HG03108 (cell line): ENCODE measurements around the gene WNT3.

ENCODE experiments used
- ATAC-seq: cut with Tn5 transposase; IDR thresholded peaks from one replicate; pipeline ENCODE4 v1.9.1; 2021; ENCODE audit warnings: moderate library complexity; ENCODE audit not compliant: unreplicated experiment

WNT3 gene

GRCh38 chr17:46739982-46740381 is 78.5 kb downstream of the WNT3 start:
- no peak for ATAC-seq

GRCh38 chr17:46738544-46738943 is 79.9 kb downstream of the WNT3 start:
- no peak for ATAC-seq

- no peak for ATAC-seq
Observed at GRCh38 chr17:46737326-46737725, 81.2 kb downstream of the WNT3 start.

GRCh38 chr17:46736100-46736499 is 82.4 kb downstream of the WNT3 start:
- ATAC-seq, result no peak

GRCh38 chr17:46733837-46734475 is 84.5 kb downstream of the WNT3 start:
- no peak for ATAC-seq

- no peak for ATAC-seq
Observed at GRCh38 chr17:46732754-46733398, 85.6 kb downstream of the WNT3 start.

- no peak for ATAC-seq
Observed at GRCh38 chr17:46732160-46732559, 86.3 kb downstream of the WNT3 start.

- ATAC-seq, result no peak
Observed at GRCh38 chr17:46730679-46731078, 87.8 kb downstream of the WNT3 start.

- ATAC-seq, result no peak
Observed at GRCh38 chr17:46730026-46730425, 88.5 kb downstream of the WNT3 start.

GRCh38 chr17:46727572-46728348 is 90.7 kb downstream of the WNT3 start:
- no peak for ATAC-seq

- ATAC-seq, result no peak
Observed at GRCh38 chr17:46726206-46726605, 92.3 kb downstream of the WNT3 start.

GRCh38 chr17:46722662-46723285 is 95.7 kb downstream of the WNT3 start:
- no peak for ATAC-seq

- no peak for ATAC-seq
Observed at GRCh38 chr17:46720408-46720807, 98.1 kb downstream of the WNT3 start.

- ATAC-seq, result no peak
Observed at GRCh38 chr17:46719891-46720290, 98.6 kb downstream of the WNT3 start.

GRCh38 chr17:46717999-46718398 is 100.5 kb downstream of the WNT3 start:
- ATAC-seq, result no peak
